DND-41 (cell line): ENCODE data around the gene DPP7.

Source experiments
- CTCF ChIP-seq: IDR thresholded peaks from 2 replicates; pipeline ENCODE4 v1.5.1; 2012; ENCODE audit warnings: borderline replicate concordance, low read length, moderate library complexity, mild to moderate bottlenecking; ENCODE audit not compliant: poor library complexity, severe bottlenecking; ENCODE audit errors: extremely low read depth
- EZH2 ChIP-seq: IDR thresholded peaks from 3 replicates; pipeline ENCODE4 v1.6.1; 2012; ENCODE audit warnings: borderline replicate concordance, low read depth, mild to moderate bottlenecking, moderate library complexity, low read length, inconsistent platforms; ENCODE audit not compliant: severe bottlenecking

DNA sequence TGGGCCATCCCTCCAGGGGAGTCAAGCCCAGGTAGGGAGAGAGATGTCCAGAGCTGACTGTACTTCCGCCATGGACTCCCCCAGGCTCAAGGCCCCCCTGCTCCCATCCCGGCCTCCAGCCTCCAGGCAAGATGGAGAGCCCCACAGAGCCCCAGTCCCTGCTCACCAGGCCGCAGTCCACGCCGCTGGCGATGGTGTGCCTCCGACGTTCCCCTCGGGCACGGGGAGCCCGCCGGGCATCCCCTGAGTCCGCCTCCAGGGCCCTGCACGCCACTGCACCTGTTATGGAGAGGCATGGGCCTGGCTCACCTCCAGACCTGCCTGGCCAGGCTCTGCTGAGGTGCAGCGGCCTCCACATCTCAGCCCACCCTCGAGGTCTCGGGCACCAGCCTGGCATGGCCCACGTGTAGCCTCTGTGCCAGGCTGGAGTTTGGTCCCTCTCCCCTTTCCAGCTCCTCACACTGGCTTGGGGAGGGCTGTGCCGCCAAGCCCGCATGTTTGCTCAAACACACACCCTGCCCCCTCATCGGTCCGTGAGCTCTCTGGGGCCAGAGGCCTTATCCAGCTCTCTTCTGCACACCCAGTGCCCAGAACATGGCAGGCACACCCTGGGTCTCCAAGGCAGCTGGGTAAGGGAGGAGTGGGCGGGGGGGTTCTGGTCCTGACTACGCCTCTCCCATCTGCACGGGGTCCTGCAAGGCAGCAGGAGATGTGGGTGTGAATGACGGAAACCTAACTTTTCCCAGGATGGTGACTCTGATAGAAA lies 48.3 kb downstream of the DPP7 start:
- TF ChIP-seq CTCF (no peak), EZH2 (no peak)
